ENCODE data around the gene MBD5. TPM values are rescaled to one million over a fixed set of nuclear protein-coding genes. Genes with fewer than 3 reads are reported as not detected.

The MBD5 gene
- polyA plus RNA-seq, 2 of the 4 experiments (the other 2 are of a cell fraction), result 5.4 to 24.1 TPM

- TF ChIP-seq ESRRA (IDR thresholded peaks at IDR 0.05; ENCODE audit: borderline replicate concordance, low read length) (no peak), CHD2 (IDR thresholded peaks at IDR 0.05; ENCODE audit: low read length, partially characterized antibody) (no peak), BCL3 (IDR thresholded peaks at IDR 0.05) (no peak)
Measured at GRCh38 chr2:148317598-148317997, 296.7 kb downstream of the MBD5 start (continued).

- no peaks in the 10 kb centered on the region for H3K4me1 ChIP-seq
- no peak overlapping the region for H3K27ac ChIP-seq
- POLR2A ChIA-PET, result no interaction called here
- CTCF ChIA-PET, result no interaction called here
- ATAC-seq (0 out of 6 replicates have a peak, but pooled peaks have one; percentile 26 to 39), FAIRE-seq (no peak), DNase-seq (ENCODE audit: low read depth in 1 of 2, low spot score in 1 of 2) (no peak)
- TF ChIP-seq FOSB (CRISPR knock-in tag; IDR thresholded peaks at IDR 0.05) (no peak), ATOH8 (CRISPR knock-in tag; IDR thresholded peaks at IDR 0.05; ENCODE audit: low read depth) (no peak), HOXB13 (CRISPR knock-in tag; IDR thresholded peaks at IDR 0.05; ENCODE audit: low read depth) (no peak), HMGXB4 (CRISPR knock-in tag; IDR thresholded peaks at IDR 0.05; ENCODE audit: borderline replicate concordance) (no peak), CBX8 (IDR thresholded peaks at IDR 0.05) (no peak)
- no peak overlapping the region for H3K4me3 ChIP-seq
- H3K4me2 ChIP-seq, result no peak overlapping the region
- H3K9me3 ChIP-seq, result no peaks in the 10 kb centered on the region
Measured at GRCh38 chr2:148338541-148338940, 317.6 kb downstream of the MBD5 start.

- Histone ChIP-seq H3K4me1 (no peaks in the 10 kb centered on the region), H3K9me3 (no peaks in the 10 kb centered on the region), H3K4me3 (no peak overlapping the region), H3K27ac (no peak overlapping the region), H3K4me2 (no peak overlapping the region)
- 85% methylated on average over 4 of the region's 4 CpGs for WGBS (ENCODE audit: missing lambda C conversion rate)
- no peak for FAIRE-seq
- POLR2A ChIA-PET, result no interaction called here
- CTCF ChIA-PET, result no interaction called here
- ATAC-seq, result no peak
- TF ChIP-seq REST (IDR thresholded peaks at IDR 0.05) (no peak), ZFP36 (IDR thresholded peaks at IDR 0.05; ENCODE audit: borderline replicate concordance, partially characterized antibody) (no peak), RARB (CRISPR knock-in tag; IDR thresholded peaks at IDR 0.05) (no peak)
- no peak for DNase-seq (ENCODE audit: low read depth in 1 of 2, low spot score in 1 of 2)
Measured at GRCh38 chr2:148342086-148342485, 321.2 kb downstream of the MBD5 start.

GRCh38 chr2:148350199-148350598 lies 329.3 kb downstream of the MBD5 start:
- no peak for ATAC-seq
- no peaks in the 10 kb centered on the region for H3K4me1 ChIP-seq
- FAIRE-seq, result no peak
- no peak overlapping the region for H3K27ac ChIP-seq
- no peak overlapping the region for H3K4me2 ChIP-seq
- no peaks in the 10 kb centered on the region for H3K9me3 ChIP-seq
- 82% methylated on average over 1 of the region's 1 CpG for WGBS (ENCODE audit: missing lambda C conversion rate)
- ChIA-PET POLR2A (no interaction called here), CTCF (no interaction called here)
- DNase-seq (ENCODE audit: low read depth in 1 of 2, low spot score in 1 of 2), result no peak
- no peak overlapping the region for H3K4me3 ChIP-seq
- no peak for TF ChIP-seq CTCF (IDR thresholded peaks at IDR 0.05)
- no peak for TF ChIP-seq E2F6 (IDR thresholded peaks at IDR 0.05; ENCODE audit: borderline replicate concordance, low read depth)
- TF ChIP-seq HMGXB4 (CRISPR knock-in tag; IDR thresholded peaks at IDR 0.05; ENCODE audit: borderline replicate concordance), result no peak
- TF ChIP-seq POLR2A (IDR thresholded peaks at IDR 0.05; ENCODE audit: low read length), result no peak
- TF ChIP-seq HOXB5 (CRISPR knock-in tag; IDR thresholded peaks at IDR 0.05), result no peak
- TF ChIP-seq BCL3 (IDR thresholded peaks at IDR 0.05), result no peak
- TF ChIP-seq HOXA7 (CRISPR knock-in tag; IDR thresholded peaks at IDR 0.05), result no peak
- no peak for TF ChIP-seq EHF (CRISPR knock-in tag; IDR thresholded peaks at IDR 0.05)

Data from A549 (cell line).